OCI-LY1 (cell line): ENCODE data around the gene LRRC14B.

ENCODE experiments used
- EZH2 ChIP-seq: fragments of 200-600 bp; sonication (generic), shearing (Covaris generic); IDR thresholded peaks from 2 replicates; pipeline ENCODE4 v1.8.0; 2017; ENCODE audit warnings: borderline replicate concordance, mixed run types, mild to moderate bottlenecking, antibody characterized with exemption, low read length, moderate library complexity, mixed read lengths
- TF ChIP-seq, protein P1 (sequence below): fragments of 200-600 bp; sonication (generic), shearing (Covaris generic); IDR thresholded peaks from 2 replicates; pipeline ENCODE4 v1.5.1; 2017; ENCODE audit warnings: mild to moderate bottlenecking, antibody characterized with exemption, low read length, moderate library complexity, mixed read lengths

DNA sequence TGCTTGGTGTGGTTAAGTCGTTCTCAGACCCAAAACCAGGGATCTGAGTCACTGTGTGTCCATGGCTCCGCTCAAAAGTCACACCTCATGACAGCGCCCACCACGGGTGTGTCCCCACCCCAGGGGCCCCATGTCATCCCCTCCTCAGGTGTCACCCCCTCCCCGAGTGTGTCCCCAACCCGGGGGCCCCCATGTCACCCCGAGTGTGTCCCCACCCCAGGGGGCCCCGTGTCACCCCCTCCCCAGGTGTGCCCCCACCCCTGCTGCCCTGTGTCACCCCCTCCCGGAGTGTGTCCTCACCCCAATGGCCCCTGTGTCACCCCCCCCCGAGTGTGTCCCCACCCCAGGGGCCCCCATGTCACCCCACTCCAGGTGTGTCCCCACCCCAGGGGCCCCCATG lies 5.1 kb downstream of the LRRC14B start:
- TF ChIP-seq, protein P1, sequence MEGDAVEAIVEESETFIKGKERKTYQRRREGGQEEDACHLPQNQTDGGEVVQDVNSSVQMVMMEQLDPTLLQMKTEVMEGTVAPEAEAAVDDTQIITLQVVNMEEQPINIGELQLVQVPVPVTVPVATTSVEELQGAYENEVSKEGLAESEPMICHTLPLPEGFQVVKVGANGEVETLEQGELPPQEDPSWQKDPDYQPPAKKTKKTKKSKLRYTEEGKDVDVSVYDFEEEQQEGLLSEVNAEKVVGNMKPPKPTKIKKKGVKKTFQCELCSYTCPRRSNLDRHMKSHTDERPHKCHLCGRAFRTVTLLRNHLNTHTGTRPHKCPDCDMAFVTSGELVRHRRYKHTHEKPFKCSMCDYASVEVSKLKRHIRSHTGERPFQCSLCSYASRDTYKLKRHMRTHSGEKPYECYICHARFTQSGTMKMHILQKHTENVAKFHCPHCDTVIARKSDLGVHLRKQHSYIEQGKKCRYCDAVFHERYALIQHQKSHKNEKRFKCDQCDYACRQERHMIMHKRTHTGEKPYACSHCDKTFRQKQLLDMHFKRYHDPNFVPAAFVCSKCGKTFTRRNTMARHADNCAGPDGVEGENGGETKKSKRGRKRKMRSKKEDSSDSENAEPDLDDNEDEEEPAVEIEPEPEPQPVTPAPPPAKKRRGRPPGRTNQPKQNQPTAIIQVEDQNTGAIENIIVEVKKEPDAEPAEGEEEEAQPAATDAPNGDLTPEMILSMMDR: no peak
- TF ChIP-seq EZH2: no peak
